Measurements from ENCODE around the gene LTO1. TPM values are rescaled to one million over a fixed set of nuclear protein-coding genes. Genes with fewer than 3 reads are reported as not detected.

The LTO1 gene
- total RNA-seq, 1 experiment from 2014 or later: 25.3 TPM

GRCh38 chr11:69692422-69692821 lies 17.3 kb upstream of the LTO1 start:
- H3K27me3 Mint-ChIP-seq (ENCODE audit: low read depth): peaks cover 2% of the 10 kb centered on the region
- H3K4me3 Mint-ChIP-seq: no peak overlapping the region
- no peaks in the 10 kb centered on the region for H3K27me3 ChIP-seq (ENCODE audit: insufficient read depth, low read length)
- no peak for DNase-seq
- H3K56ac ChIP-seq (ENCODE audit: insufficient read length, low read depth, low read length): no peak overlapping the region
- no peak overlapping the region for H2BK120ac ChIP-seq (ENCODE audit: low read depth, low read length, poor library complexity, severe bottlenecking)
- H3K14ac ChIP-seq (ENCODE audit: insufficient read depth, low read length): no peak overlapping the region
- no peak overlapping the region for H3T11ph ChIP-seq (ENCODE audit: low read length)
- H4K8ac ChIP-seq (replicated peaks; ENCODE audit: insufficient read length, low read depth, low read length): no peak overlapping the region
- no peak overlapping the region for H3K9ac ChIP-seq (ENCODE audit: extremely low read depth, insufficient read length, low read length)
- H3K36me3 Mint-ChIP-seq (ENCODE audit: insufficient read depth in 1 of 3, low read depth in 3 of 3): peaks cover 0 to 7% (median 1%) of the 10 kb centered on the region in 3 experiments; a peak in 5 of 7 replicates
- no peak overlapping the region for H2BK12ac ChIP-seq (ENCODE audit: insufficient read length, low read depth, low read length)
- peaks cover 5 to 11% of the 10 kb centered on the region in 2 experiments; a peak in 4 of 5 replicates for H3K9me3 Mint-ChIP-seq
- no peak overlapping the region for H2BK5ac ChIP-seq (ENCODE audit: insufficient read length, low read length)
- no peaks in the 10 kb centered on the region for H4K20me1 ChIP-seq (ENCODE audit: control insufficient read depth, insufficient read depth, insufficient read length)
- no peak overlapping the region for H3K4ac ChIP-seq (ENCODE audit: low read depth, low read length)
- no peak overlapping the region for H2BK15ac ChIP-seq (ENCODE audit: low read depth, low read length)
- TF ChIP-seq, protein P1, sequence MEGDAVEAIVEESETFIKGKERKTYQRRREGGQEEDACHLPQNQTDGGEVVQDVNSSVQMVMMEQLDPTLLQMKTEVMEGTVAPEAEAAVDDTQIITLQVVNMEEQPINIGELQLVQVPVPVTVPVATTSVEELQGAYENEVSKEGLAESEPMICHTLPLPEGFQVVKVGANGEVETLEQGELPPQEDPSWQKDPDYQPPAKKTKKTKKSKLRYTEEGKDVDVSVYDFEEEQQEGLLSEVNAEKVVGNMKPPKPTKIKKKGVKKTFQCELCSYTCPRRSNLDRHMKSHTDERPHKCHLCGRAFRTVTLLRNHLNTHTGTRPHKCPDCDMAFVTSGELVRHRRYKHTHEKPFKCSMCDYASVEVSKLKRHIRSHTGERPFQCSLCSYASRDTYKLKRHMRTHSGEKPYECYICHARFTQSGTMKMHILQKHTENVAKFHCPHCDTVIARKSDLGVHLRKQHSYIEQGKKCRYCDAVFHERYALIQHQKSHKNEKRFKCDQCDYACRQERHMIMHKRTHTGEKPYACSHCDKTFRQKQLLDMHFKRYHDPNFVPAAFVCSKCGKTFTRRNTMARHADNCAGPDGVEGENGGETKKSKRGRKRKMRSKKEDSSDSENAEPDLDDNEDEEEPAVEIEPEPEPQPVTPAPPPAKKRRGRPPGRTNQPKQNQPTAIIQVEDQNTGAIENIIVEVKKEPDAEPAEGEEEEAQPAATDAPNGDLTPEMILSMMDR (conservative IDR thresholded peaks at IDR 0.05): no peak
- no peak overlapping the region for H3K4me2 ChIP-seq (ENCODE audit: insufficient read depth, insufficient read length, low read length)
- H2AFZ ChIP-seq (ENCODE audit: low read length): no peak overlapping the region
- H4K91ac ChIP-seq (ENCODE audit: insufficient read length, low read depth, low read length): no peak overlapping the region
- no peaks in the 10 kb centered on the region for H3K9me3 ChIP-seq (ENCODE audit: control insufficient read depth, low read depth, low read length)
- no peak overlapping the region; a peak in 1 of 7 replicates for H3K27ac Mint-ChIP-seq
- H3K79me2 ChIP-seq (ENCODE audit: insufficient read depth, low read length): no peaks in the 10 kb centered on the region
- no peak overlapping the region for H2AK5ac ChIP-seq (ENCODE audit: insufficient read length, low read length)
- H3K4me1 ChIP-seq (ENCODE audit: insufficient read depth, low read length): no peaks in the 10 kb centered on the region
- no peak overlapping the region for H3K27ac ChIP-seq (ENCODE audit: insufficient read length, low read depth, low read length)
- H3K18ac ChIP-seq (ENCODE audit: insufficient read length, low read depth, low read length): no peak overlapping the region
- H2BK20ac ChIP-seq (ENCODE audit: low read depth, low read length, poor library complexity, severe bottlenecking): no peak overlapping the region
- peaks cover 8 to 12% of the 10 kb centered on the region in 2 experiments for H3K4me1 Mint-ChIP-seq
- no peaks in the 10 kb centered on the region for H3K79me1 ChIP-seq (ENCODE audit: insufficient read depth, low read depth, low read length, poor library complexity, severe bottlenecking)
- no peak overlapping the region for H4K5ac ChIP-seq (ENCODE audit: insufficient read length, low read depth, low read length)
- H3K23ac ChIP-seq (ENCODE audit: insufficient read length, low read depth, low read length): no peak overlapping the region
- H3K23me2 ChIP-seq (ENCODE audit: insufficient read length, low read depth, low read length, poor library complexity, severe bottlenecking): no peaks in the 10 kb centered on the region
